ENCODE measurements around the gene ABO. TPM values are rescaled to one million over a fixed set of nuclear protein-coding genes. Genes with fewer than 3 reads are reported as not detected.

Gene ABO
- total and polyA plus RNA-seq, 9 of the 15 experiments (the other 6 are each of a cell fraction or from before 2014, with no cell fraction given) = 5.0 to 21.9 (median 11.9) TPM

DNA sequence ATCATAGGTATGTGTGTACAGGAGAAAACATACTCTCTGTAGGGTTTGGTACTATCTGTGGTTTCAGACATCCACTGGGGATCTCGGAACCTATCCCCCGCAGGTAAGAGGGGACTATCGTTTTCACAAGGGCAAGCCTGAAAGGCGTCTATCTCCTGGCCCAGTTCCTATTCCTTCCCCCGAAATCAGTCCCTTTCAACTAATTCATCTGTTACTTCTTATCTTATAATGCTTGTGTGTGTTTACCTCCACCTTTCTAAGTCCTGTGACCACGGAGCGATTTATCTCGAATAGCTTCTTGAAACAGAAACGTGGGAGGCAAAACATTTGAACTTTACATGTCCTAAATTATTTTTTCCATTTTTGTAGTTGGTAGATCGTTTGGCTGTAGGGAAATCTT, 11.4 kb downstream of the ABO start (continued):
- TF ChIP-seq, protein P1, sequence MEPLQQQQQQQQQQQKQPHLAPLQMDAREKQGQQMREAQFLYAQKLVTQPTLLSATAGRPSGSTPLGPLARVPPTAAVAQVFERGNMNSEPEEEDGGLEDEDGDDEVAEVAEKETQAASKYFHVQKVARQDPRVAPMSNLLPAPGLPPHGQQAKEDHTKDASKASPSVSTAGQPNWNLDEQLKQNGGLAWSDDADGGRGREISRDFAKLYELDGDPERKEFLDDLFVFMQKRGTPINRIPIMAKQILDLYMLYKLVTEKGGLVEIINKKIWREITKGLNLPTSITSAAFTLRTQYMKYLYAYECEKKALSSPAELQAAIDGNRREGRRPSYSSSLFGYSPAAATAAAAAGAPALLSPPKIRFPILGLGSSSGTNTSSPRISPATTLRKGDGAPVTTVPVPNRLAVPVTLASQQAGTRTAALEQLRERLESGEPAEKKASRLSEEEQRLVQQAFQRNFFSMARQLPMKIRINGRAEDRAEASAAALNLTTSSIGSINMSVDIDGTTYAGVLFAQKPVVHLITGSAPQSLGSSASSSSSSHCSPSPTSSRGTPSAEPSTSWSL (CRISPR knock-in tag; IDR thresholded peaks at IDR 0.05; ENCODE audit: borderline replicate concordance) = no peak
- TF ChIP-seq, protein P2, sequence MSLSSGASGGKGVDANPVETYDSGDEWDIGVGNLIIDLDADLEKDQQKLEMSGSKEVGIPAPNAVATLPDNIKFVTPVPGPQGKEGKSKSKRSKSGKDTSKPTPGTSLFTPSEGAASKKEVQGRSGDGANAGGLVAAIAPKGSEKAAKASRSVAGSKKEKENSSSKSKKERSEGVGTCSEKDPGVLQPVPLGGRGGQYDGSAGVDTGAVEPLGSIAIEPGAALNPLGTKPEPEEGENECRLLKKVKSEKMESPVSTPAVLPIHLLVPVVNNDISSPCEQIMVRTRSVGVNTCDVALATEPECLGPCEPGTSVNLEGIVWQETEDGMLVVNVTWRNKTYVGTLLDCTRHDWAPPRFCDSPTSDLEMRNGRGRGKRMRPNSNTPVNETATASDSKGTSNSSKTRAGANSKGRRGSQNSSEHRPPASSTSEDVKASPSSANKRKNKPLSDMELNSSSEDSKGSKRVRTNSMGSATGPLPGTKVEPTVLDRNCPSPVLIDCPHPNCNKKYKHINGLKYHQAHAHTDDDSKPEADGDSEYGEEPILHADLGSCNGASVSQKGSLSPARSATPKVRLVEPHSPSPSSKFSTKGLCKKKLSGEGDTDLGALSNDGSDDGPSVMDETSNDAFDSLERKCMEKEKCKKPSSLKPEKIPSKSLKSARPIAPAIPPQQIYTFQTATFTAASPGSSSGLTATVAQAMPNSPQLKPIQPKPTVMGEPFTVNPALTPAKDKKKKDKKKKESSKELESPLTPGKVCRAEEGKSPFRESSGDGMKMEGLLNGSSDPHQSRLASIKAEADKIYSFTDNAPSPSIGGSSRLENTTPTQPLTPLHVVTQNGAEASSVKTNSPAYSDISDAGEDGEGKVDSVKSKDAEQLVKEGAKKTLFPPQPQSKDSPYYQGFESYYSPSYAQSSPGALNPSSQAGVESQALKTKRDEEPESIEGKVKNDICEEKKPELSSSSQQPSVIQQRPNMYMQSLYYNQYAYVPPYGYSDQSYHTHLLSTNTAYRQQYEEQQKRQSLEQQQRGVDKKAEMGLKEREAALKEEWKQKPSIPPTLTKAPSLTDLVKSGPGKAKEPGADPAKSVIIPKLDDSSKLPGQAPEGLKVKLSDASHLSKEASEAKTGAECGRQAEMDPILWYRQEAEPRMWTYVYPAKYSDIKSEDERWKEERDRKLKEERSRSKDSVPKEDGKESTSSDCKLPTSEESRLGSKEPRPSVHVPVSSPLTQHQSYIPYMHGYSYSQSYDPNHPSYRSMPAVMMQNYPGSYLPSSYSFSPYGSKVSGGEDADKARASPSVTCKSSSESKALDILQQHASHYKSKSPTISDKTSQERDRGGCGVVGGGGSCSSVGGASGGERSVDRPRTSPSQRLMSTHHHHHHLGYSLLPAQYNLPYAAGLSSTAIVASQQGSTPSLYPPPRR (CRISPR knock-in tag; IDR thresholded peaks at IDR 0.05; ENCODE audit: borderline replicate concordance) = no peak
- no peak for TF ChIP-seq FUS (optimal IDR thresholded peaks at IDR 0.05; ENCODE audit: low read depth, low read length)
- no peak for TF ChIP-seq ZNF311 (CRISPR knock-in tag; IDR thresholded peaks at IDR 0.05)
- no peak for TF ChIP-seq NCOA4 (IDR thresholded peaks at IDR 0.05; ENCODE audit: partially characterized antibody)
- TF ChIP-seq ZNF121 (CRISPR knock-in tag; conservative IDR thresholded peaks at IDR 0.05) = no peak
- no peak for TF ChIP-seq SRSF7 (optimal IDR thresholded peaks at IDR 0.05; ENCODE audit: low read depth, low read length)
- TF ChIP-seq, protein P3, sequence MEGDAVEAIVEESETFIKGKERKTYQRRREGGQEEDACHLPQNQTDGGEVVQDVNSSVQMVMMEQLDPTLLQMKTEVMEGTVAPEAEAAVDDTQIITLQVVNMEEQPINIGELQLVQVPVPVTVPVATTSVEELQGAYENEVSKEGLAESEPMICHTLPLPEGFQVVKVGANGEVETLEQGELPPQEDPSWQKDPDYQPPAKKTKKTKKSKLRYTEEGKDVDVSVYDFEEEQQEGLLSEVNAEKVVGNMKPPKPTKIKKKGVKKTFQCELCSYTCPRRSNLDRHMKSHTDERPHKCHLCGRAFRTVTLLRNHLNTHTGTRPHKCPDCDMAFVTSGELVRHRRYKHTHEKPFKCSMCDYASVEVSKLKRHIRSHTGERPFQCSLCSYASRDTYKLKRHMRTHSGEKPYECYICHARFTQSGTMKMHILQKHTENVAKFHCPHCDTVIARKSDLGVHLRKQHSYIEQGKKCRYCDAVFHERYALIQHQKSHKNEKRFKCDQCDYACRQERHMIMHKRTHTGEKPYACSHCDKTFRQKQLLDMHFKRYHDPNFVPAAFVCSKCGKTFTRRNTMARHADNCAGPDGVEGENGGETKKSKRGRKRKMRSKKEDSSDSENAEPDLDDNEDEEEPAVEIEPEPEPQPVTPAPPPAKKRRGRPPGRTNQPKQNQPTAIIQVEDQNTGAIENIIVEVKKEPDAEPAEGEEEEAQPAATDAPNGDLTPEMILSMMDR (IDR thresholded peaks at IDR 0.05 in 2 of 3, conservative IDR thresholded peaks at IDR 0.05 in 1 of 3; ENCODE audit: insufficient read depth in 2 of 3, low read depth in 1 of 3, low read length in 3 of 3) = no peak
- TF ChIP-seq, protein P4, sequence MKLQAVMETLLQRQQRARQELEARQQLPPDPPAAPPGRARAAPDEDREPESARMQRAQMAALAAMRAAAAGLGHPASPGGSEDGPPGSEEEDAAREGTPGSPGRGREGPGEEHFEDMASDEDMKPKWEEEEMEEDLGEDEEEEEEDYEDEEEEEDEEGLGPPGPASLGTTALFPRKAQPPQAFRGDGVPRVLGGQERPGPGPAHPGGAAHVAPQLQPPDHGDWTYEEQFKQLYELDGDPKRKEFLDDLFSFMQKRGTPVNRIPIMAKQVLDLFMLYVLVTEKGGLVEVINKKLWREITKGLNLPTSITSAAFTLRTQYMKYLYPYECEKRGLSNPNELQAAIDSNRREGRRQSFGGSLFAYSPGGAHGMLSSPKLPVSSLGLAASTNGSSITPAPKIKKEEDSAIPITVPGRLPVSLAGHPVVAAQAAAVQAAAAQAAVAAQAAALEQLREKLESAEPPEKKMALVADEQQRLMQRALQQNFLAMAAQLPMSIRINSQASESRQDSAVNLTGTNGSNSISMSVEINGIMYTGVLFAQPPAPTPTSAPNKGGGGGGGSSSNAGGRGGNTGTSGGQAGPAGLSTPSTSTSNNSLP (IDR thresholded peaks at IDR 0.05; ENCODE audit: borderline replicate concordance, low read depth, low read length) = no peak
- TF ChIP-seq XRCC5 (IDR thresholded peaks at IDR 0.05; ENCODE audit: low read depth, low read length) = no peak
- TF ChIP-seq ZNF696 (CRISPR knock-in tag; conservative IDR thresholded peaks at IDR 0.05) = no peak
- TF ChIP-seq, protein P5, sequence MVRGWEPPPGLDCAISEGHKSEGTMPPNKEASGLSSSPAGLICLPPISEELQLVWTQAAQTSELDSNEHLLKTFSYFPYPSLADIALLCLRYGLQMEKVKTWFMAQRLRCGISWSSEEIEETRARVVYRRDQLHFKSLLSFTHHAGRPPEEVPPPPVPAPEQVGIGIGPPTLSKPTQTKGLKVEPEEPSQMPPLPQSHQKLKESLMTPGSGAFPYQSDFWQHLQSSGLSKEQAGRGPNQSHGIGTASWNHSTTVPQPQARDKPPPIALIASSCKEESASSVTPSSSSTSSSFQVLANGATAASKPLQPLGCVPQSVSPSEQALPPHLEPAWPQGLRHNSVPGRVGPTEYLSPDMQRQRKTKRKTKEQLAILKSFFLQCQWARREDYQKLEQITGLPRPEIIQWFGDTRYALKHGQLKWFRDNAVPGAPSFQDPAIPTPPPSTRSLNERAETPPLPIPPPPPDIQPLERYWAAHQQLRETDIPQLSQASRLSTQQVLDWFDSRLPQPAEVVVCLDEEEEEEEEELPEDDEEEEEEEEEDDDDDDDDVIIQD (CRISPR knock-in tag; IDR thresholded peaks at IDR 0.05) = no peak
- peak; percentile 79 for TF ChIP-seq NFIC (IDR thresholded peaks at IDR 0.05)
- no peak for TF ChIP-seq ZNF717 (CRISPR knock-in tag; IDR thresholded peaks at IDR 0.05)
- TF ChIP-seq FOS (IDR thresholded peaks at IDR 0.05; ENCODE audit: extremely low read depth, insufficient read length) = no peak
- TF ChIP-seq MTA3 (IDR thresholded peaks at IDR 0.05; ENCODE audit: borderline replicate concordance) = no peak
- no peak for TF ChIP-seq HOXB6 (CRISPR knock-in tag; IDR thresholded peaks at IDR 0.05; ENCODE audit: borderline replicate concordance)
- TF ChIP-seq ZNF232 (CRISPR knock-in tag; IDR thresholded peaks at IDR 0.05) = no peak

All from K562 (cell line).